ENCODE data around the gene JARID2. TPM values are rescaled to one million over a fixed set of nuclear protein-coding genes. Genes with fewer than 3 reads are reported as not detected.

JARID2 gene
- total and polyA plus RNA-seq, 2 of the 13 experiments (the other 11 are each of a cell fraction or from before 2014, with no cell fraction given): 7.5 to 10.3 TPM

GRCh38 chr6:15460110-15460727, 214.3 kb downstream of the JARID2 start (continued):
- TF ChIP-seq ZNF768 (CRISPR knock-in tag; IDR thresholded peaks at IDR 0.05) (no peak), PBX2 (CRISPR knock-in tag; IDR thresholded peaks at IDR 0.05) (no peak), ZNF557 (CRISPR knock-in tag; IDR thresholded peaks at IDR 0.05) (no peak), NR2F1 (CRISPR knock-in tag; IDR thresholded peaks at IDR 0.05) (no peak), RARA (CRISPR knock-in tag; IDR thresholded peaks at IDR 0.05) (no peak), FOXA1 (IDR thresholded peaks at IDR 0.05) (no peak), FOXA1 (CRISPR knock-in tag; IDR thresholded peaks at IDR 0.05) (no peak), SNAI1 (CRISPR knock-in tag; IDR thresholded peaks at IDR 0.05; ENCODE audit: borderline replicate concordance) (no peak), GLMP (CRISPR knock-in tag; IDR thresholded peaks at IDR 0.05; ENCODE audit: borderline replicate concordance) (no peak), ZZZ3 (CRISPR knock-in tag; IDR thresholded peaks at IDR 0.05; ENCODE audit: borderline replicate concordance) (no peak), HMG20A (CRISPR knock-in tag; IDR thresholded peaks at IDR 0.05; ENCODE audit: borderline replicate concordance) (no peak), BCL3 (CRISPR knock-in tag; IDR thresholded peaks at IDR 0.05) (no peak)

All from HepG2 (cell line).